ENCODE data around the gene ARL6IP4.

ARL6IP4 gene

GRCh38 chr12:122981587-122982476 is 1.4 kb downstream of the ARL6IP4 start:
- H3K4me3 Mint-ChIP-seq: peak overlapping the region; percentile 92
- peaks cover 54% of the 10 kb centered on the region for H3K4me1 Mint-ChIP-seq
- H3K36me3 Mint-ChIP-seq: peaks cover 3% of the 10 kb centered on the region
- no peaks in the 10 kb centered on the region for H3K9me3 Mint-ChIP-seq
- peak overlapping the region; percentile 86 for H3K27ac Mint-ChIP-seq
- H3K27me3 Mint-ChIP-seq: no peaks in the 10 kb centered on the region

GRCh38 chr12:122982477-122982815 is 2.0 kb downstream of the ARL6IP4 start:
- peaks cover 49% of the 10 kb centered on the region for H3K4me1 Mint-ChIP-seq
- H3K4me3 Mint-ChIP-seq: peak overlapping the region; percentile 92
- H3K36me3 Mint-ChIP-seq: peaks cover 3% of the 10 kb centered on the region
- no peaks in the 10 kb centered on the region for H3K9me3 Mint-ChIP-seq
- H3K27ac Mint-ChIP-seq: peak overlapping the region; percentile 46
- no peaks in the 10 kb centered on the region for H3K27me3 Mint-ChIP-seq

GRCh38 chr12:122982963-122983788 is 2.7 kb downstream of the ARL6IP4 start:
- H3K27ac Mint-ChIP-seq: peak overlapping the region; percentile 91
- peaks cover 43% of the 10 kb centered on the region for H3K4me1 Mint-ChIP-seq
- peaks cover 3% of the 10 kb centered on the region for H3K36me3 Mint-ChIP-seq
- H3K4me3 Mint-ChIP-seq: peak overlapping the region; percentile 92
- H3K27me3 Mint-ChIP-seq: no peaks in the 10 kb centered on the region
- H3K9me3 Mint-ChIP-seq: no peaks in the 10 kb centered on the region

GRCh38 chr12:122983789-122984515 is 3.5 kb downstream of the ARL6IP4 start:
- Mint-ChIP-seq H3K27me3 (no peaks in the 10 kb centered on the region), H3K4me3 (peak overlapping the region; percentile 36), H3K36me3 (peaks cover 3% of the 10 kb centered on the region), H3K4me1 (peaks cover 41% of the 10 kb centered on the region), H3K27ac (peak overlapping the region; percentile 30), H3K9me3 (no peaks in the 10 kb centered on the region)

GRCh38 chr12:122984612-122985337 is 4.3 kb downstream of the ARL6IP4 start:
- Mint-ChIP-seq H3K4me3 (no peak overlapping the region), H3K4me1 (peaks cover 35% of the 10 kb centered on the region), H3K27me3 (no peaks in the 10 kb centered on the region), H3K36me3 (peaks cover 3% of the 10 kb centered on the region), H3K9me3 (no peaks in the 10 kb centered on the region), H3K27ac (peak overlapping the region; percentile 30)

- Mint-ChIP-seq H3K36me3 (peaks cover 3% of the 10 kb centered on the region), H3K27me3 (no peaks in the 10 kb centered on the region), H3K4me1 (peaks cover 31% of the 10 kb centered on the region), H3K27ac (no peak overlapping the region), H3K4me3 (no peak overlapping the region), H3K9me3 (no peaks in the 10 kb centered on the region)
Measured at GRCh38 chr12:122985338-122986257, 5.1 kb downstream of the ARL6IP4 start.

- H3K4me1 Mint-ChIP-seq: peaks cover 30% of the 10 kb centered on the region
- H3K27me3 Mint-ChIP-seq: no peaks in the 10 kb centered on the region
- H3K4me3 Mint-ChIP-seq: no peak overlapping the region
- no peaks in the 10 kb centered on the region for H3K9me3 Mint-ChIP-seq
- no peak overlapping the region for H3K27ac Mint-ChIP-seq
- H3K36me3 Mint-ChIP-seq: peaks cover 3% of the 10 kb centered on the region
Measured at GRCh38 chr12:122986258-122986871, 5.9 kb downstream of the ARL6IP4 start.

- Mint-ChIP-seq H3K27me3 (no peaks in the 10 kb centered on the region), H3K27ac (no peak overlapping the region), H3K9me3 (no peaks in the 10 kb centered on the region), H3K4me1 (peaks cover 21% of the 10 kb centered on the region), H3K4me3 (no peak overlapping the region), H3K36me3 (peaks cover 1% of the 10 kb centered on the region)
Measured at GRCh38 chr12:122987086-122987951, 6.8 kb downstream of the ARL6IP4 start.

GRCh38 chr12:122988036-122988435 is 7.6 kb downstream of the ARL6IP4 start:
- H3K4me3 Mint-ChIP-seq: no peak overlapping the region
- H3K4me1 Mint-ChIP-seq: peaks cover 14% of the 10 kb centered on the region
- no peak overlapping the region for H3K27ac Mint-ChIP-seq
- H3K36me3 Mint-ChIP-seq: peaks cover 3% of the 10 kb centered on the region
- no peaks in the 10 kb centered on the region for H3K9me3 Mint-ChIP-seq
- H3K27me3 Mint-ChIP-seq: no peaks in the 10 kb centered on the region

GRCh38 chr12:122988612-122989212 is 8.2 kb downstream of the ARL6IP4 start:
- H3K27me3 Mint-ChIP-seq: no peaks in the 10 kb centered on the region
- H3K27ac Mint-ChIP-seq: no peak overlapping the region
- H3K4me1 Mint-ChIP-seq: peaks cover 7% of the 10 kb centered on the region
- H3K36me3 Mint-ChIP-seq: peaks cover 3% of the 10 kb centered on the region
- H3K9me3 Mint-ChIP-seq: no peaks in the 10 kb centered on the region
- H3K4me3 Mint-ChIP-seq: no peak overlapping the region

GRCh38 chr12:122989225-122989839 is 8.9 kb downstream of the ARL6IP4 start:
- no peak overlapping the region for H3K4me3 Mint-ChIP-seq
- peaks cover 3% of the 10 kb centered on the region for H3K36me3 Mint-ChIP-seq
- no peaks in the 10 kb centered on the region for H3K27me3 Mint-ChIP-seq
- no peaks in the 10 kb centered on the region for H3K9me3 Mint-ChIP-seq
- no peak overlapping the region for H3K27ac Mint-ChIP-seq
- H3K4me1 Mint-ChIP-seq: peaks cover 3% of the 10 kb centered on the region

GRCh38 chr12:122989874-122990419 is 9.5 kb downstream of the ARL6IP4 start:
- H3K27me3 Mint-ChIP-seq: no peaks in the 10 kb centered on the region
- H3K4me1 Mint-ChIP-seq: no peaks in the 10 kb centered on the region
- peaks cover 3% of the 10 kb centered on the region for H3K36me3 Mint-ChIP-seq
- H3K4me3 Mint-ChIP-seq: no peak overlapping the region
- H3K27ac Mint-ChIP-seq: no peak overlapping the region
- no peaks in the 10 kb centered on the region for H3K9me3 Mint-ChIP-seq
